Measurements from ENCODE around the gene PTTG1IP. TPM values are rescaled to one million over a fixed set of nuclear protein-coding genes. Genes with fewer than 3 reads are reported as not detected.

The PTTG1IP gene
- total RNA-seq, 1 donor from 2014 or later = 240 TPM

GRCh38 chr21:44869781-44870747, 3.4 kb downstream of the PTTG1IP start:
- DNase-seq (ENCODE audit: low read depth) (peak; percentile 96), FAIRE-seq (peak; percentile 63)
- Histone ChIP-seq H3K4me3 (ENCODE audit: insufficient read depth, low read depth, low read length) (peak overlapping the region; percentile 85), H3K79me2 (ENCODE audit: insufficient read depth, low read length) (peaks cover 73% of the 10 kb centered on the region), H2AFZ (ENCODE audit: low read depth, low read length) (no peak overlapping the region), H3K4me2 (ENCODE audit: low read length) (peak overlapping the region; percentile 94), H3K36me3 (ENCODE audit: insufficient read depth, low read length) (no peaks in the 10 kb centered on the region), H3K9ac (ENCODE audit: low read length) (peak overlapping the region; percentile 85), H3K4me1 (ENCODE audit: insufficient read depth, low read length) (peaks cover 82% of the 10 kb centered on the region), H3K27ac (ENCODE audit: low read depth, low read length) (peak overlapping the region; percentile 88), H3K27me3 (ENCODE audit: insufficient read depth, low read length) (no peaks in the 10 kb centered on the region), H4K20me1 (ENCODE audit: insufficient read depth, low read length) (peaks cover 75% of the 10 kb centered on the region), H3K9me3 (ENCODE audit: insufficient read depth, low read depth, low read length) (no peaks in the 10 kb centered on the region)
- Mint-ChIP-seq H3K27me3 (ENCODE audit: low read depth, unreplicated experiment) (no peaks in the 10 kb centered on the region), H3K27ac (ENCODE audit: unreplicated experiment) (peak overlapping the region; percentile 91), H3K9me3 (ENCODE audit: unreplicated experiment) (no peaks in the 10 kb centered on the region), H3K36me3 (ENCODE audit: low read depth, unreplicated experiment) (peaks cover 5% of the 10 kb centered on the region), H3K4me3 (ENCODE audit: unreplicated experiment) (peak overlapping the region; percentile 73), H3K4me1 (ENCODE audit: low read depth, unreplicated experiment) (peaks cover 62% of the 10 kb centered on the region)
- TF ChIP-seq, protein P1, sequence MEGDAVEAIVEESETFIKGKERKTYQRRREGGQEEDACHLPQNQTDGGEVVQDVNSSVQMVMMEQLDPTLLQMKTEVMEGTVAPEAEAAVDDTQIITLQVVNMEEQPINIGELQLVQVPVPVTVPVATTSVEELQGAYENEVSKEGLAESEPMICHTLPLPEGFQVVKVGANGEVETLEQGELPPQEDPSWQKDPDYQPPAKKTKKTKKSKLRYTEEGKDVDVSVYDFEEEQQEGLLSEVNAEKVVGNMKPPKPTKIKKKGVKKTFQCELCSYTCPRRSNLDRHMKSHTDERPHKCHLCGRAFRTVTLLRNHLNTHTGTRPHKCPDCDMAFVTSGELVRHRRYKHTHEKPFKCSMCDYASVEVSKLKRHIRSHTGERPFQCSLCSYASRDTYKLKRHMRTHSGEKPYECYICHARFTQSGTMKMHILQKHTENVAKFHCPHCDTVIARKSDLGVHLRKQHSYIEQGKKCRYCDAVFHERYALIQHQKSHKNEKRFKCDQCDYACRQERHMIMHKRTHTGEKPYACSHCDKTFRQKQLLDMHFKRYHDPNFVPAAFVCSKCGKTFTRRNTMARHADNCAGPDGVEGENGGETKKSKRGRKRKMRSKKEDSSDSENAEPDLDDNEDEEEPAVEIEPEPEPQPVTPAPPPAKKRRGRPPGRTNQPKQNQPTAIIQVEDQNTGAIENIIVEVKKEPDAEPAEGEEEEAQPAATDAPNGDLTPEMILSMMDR (IDR thresholded peaks at IDR 0.05; ENCODE audit: insufficient read depth, low read depth, low read length) = no peak
- TF ChIP-seq EZH2 (IDR thresholded peaks at IDR 0.05; ENCODE audit: insufficient read depth, low read length) = no peak

GRCh38 chr21:44868707-44869106, 4.8 kb downstream of the PTTG1IP start:
- TF ChIP-seq, protein P1 (IDR thresholded peaks at IDR 0.05; ENCODE audit: insufficient read depth, low read depth, low read length) = no peak
- no peak for TF ChIP-seq EZH2 (IDR thresholded peaks at IDR 0.05; ENCODE audit: insufficient read depth, low read length)
- peak overlapping the region; percentile 88 for H3K27ac ChIP-seq (ENCODE audit: low read depth, low read length)
- no peak for FAIRE-seq
- H3K4me1 ChIP-seq (ENCODE audit: insufficient read depth, low read length) = peaks cover 72% of the 10 kb centered on the region
- H3K9me3 ChIP-seq (ENCODE audit: insufficient read depth, low read depth, low read length) = no peaks in the 10 kb centered on the region
- DNase-seq (ENCODE audit: low read depth) = no peak
- H3K27ac Mint-ChIP-seq (ENCODE audit: unreplicated experiment) = peak overlapping the region; percentile 87
- H3K4me3 Mint-ChIP-seq (ENCODE audit: unreplicated experiment) = peak overlapping the region; percentile 40
- H3K4me1 Mint-ChIP-seq (ENCODE audit: low read depth, unreplicated experiment) = peaks cover 63% of the 10 kb centered on the region
- peaks cover 86% of the 10 kb centered on the region for H3K79me2 ChIP-seq (ENCODE audit: insufficient read depth, low read length)
- H3K36me3 Mint-ChIP-seq (ENCODE audit: low read depth, unreplicated experiment) = peaks cover 8% of the 10 kb centered on the region
- no peaks in the 10 kb centered on the region for H3K9me3 Mint-ChIP-seq (ENCODE audit: unreplicated experiment)
- H3K4me2 ChIP-seq (ENCODE audit: low read length) = peak overlapping the region; percentile 27
- H4K20me1 ChIP-seq (ENCODE audit: insufficient read depth, low read length) = peaks cover 89% of the 10 kb centered on the region
- no peaks in the 10 kb centered on the region for H3K27me3 ChIP-seq (ENCODE audit: insufficient read depth, low read length)
- H3K36me3 ChIP-seq (ENCODE audit: insufficient read depth, low read length) = peaks cover under 1% of the 10 kb centered on the region
- no peak overlapping the region for H3K9ac ChIP-seq (ENCODE audit: low read length)
- H2AFZ ChIP-seq (ENCODE audit: low read depth, low read length) = no peak overlapping the region
- no peak overlapping the region for H3K4me3 ChIP-seq (ENCODE audit: insufficient read depth, low read depth, low read length)
- H3K27me3 Mint-ChIP-seq (ENCODE audit: low read depth, unreplicated experiment) = no peaks in the 10 kb centered on the region

All from astrocyte (in vitro differentiated cells and primary cell).